ENCODE measurements around the gene FOXG1. TPM values are rescaled to one million over a fixed set of nuclear protein-coding genes. Genes with fewer than 3 reads are reported as not detected.

Gene FOXG1
- total RNA-seq, 1 donor from 2014 or later: 1.8 TPM

GRCh38 chr14:28807518-28807917, 40.9 kb downstream of the FOXG1 start:
- H3K36me3 Mint-ChIP-seq (ENCODE audit: low read depth, unreplicated experiment): no peaks in the 10 kb centered on the region
- no peak for TF ChIP-seq CTCF (IDR thresholded peaks at IDR 0.05; ENCODE audit: unreplicated experiment)
- H3K4me1 Mint-ChIP-seq (ENCODE audit: unreplicated experiment): peaks cover 6% of the 10 kb centered on the region
- no peaks in the 10 kb centered on the region for H3K27me3 Mint-ChIP-seq (ENCODE audit: unreplicated experiment)
- DNase-seq (ENCODE audit: low spot score): no peak
- no peak overlapping the region for H3K27ac Mint-ChIP-seq (ENCODE audit: unreplicated experiment)
- no peak overlapping the region for H3K4me3 Mint-ChIP-seq (ENCODE audit: unreplicated experiment)
- H3K9me3 Mint-ChIP-seq (ENCODE audit: unreplicated experiment): no peaks in the 10 kb centered on the region

GRCh38 chr14:28813810-28814209, 47.2 kb downstream of the FOXG1 start:
- Mint-ChIP-seq H3K9me3 (ENCODE audit: unreplicated experiment) (no peaks in the 10 kb centered on the region), H3K27me3 (ENCODE audit: unreplicated experiment) (no peaks in the 10 kb centered on the region)

More at GRCh38 chr14:28813810-28814209, 47.2 kb downstream of the FOXG1 start:
- no peak for TF ChIP-seq CTCF (IDR thresholded peaks at IDR 0.05; ENCODE audit: unreplicated experiment)
- H3K4me1 Mint-ChIP-seq (ENCODE audit: unreplicated experiment): no peaks in the 10 kb centered on the region
- no peak overlapping the region for H3K4me3 Mint-ChIP-seq (ENCODE audit: unreplicated experiment)
- DNase-seq (ENCODE audit: low spot score): no peak
- H3K27ac Mint-ChIP-seq (ENCODE audit: unreplicated experiment): no peak overlapping the region
- H3K36me3 Mint-ChIP-seq (ENCODE audit: low read depth, unreplicated experiment): no peaks in the 10 kb centered on the region

All from endothelial cell (in vitro differentiated cells).